ENCODE data around the gene FBXW10B. TPM values are rescaled to one million over a fixed set of nuclear protein-coding genes. Genes with fewer than 3 reads are reported as not detected.
"Not testable (repeated sequence)": the region's sequence is repeated elsewhere in the genome, so short reads cannot be mapped to it uniquely, and the experiment has no call there.

The FBXW10B gene
- total and polyA plus RNA-seq, 5 donors: 0.40 to 1.1 (median 0.60) TPM

GRCh38 chr17:15654401-15654800 is 34.9 kb upstream of the FBXW10B start:
- intact Hi-C loops (cut with DNase I): not testable (repeated sequence)
- WGBS: 54% methylated on average over 3 of the region's 3 CpGs

GRCh38 chr17:15652960-15653359 is 33.5 kb upstream of the FBXW10B start:
- 88% methylated on average over 6 of the region's 6 CpGs for WGBS
- intact Hi-C loops (cut with DNase I): no loop called here

More at GRCh38 chr17:15654401-15654800, 34.9 kb upstream of the FBXW10B start:
- not testable (repeated sequence) for H3K27me3 ChIP-seq (ENCODE audit: control insufficient read depth, insufficient read depth); H3K27ac ChIP-seq (ENCODE audit: low read length); H3K9me3 ChIP-seq (ENCODE audit: control insufficient read depth, low read length); H3K4me1 ChIP-seq (ENCODE audit: control insufficient read depth, insufficient read depth, low read length); H3K4me3 ChIP-seq (ENCODE audit: low read length); DNase-seq; ATAC-seq

GRCh38 chr17:15651583-15652110 is 32.1 kb upstream of the FBXW10B start:
- intact Hi-C loops (cut with DNase I): no loop called here
- ATAC-seq: peak; percentile 97 to 98
- Histone ChIP-seq H3K27ac (ENCODE audit: low read length) (peak overlapping the region; percentile 61), H3K9me3 (ENCODE audit: control insufficient read depth, low read length) (no peaks in the 10 kb centered on the region), H3K4me3 (ENCODE audit: low read length) (peak overlapping the region; percentile 63), H3K4me1 (ENCODE audit: control insufficient read depth, insufficient read depth, low read length) (peaks cover 7% of the 10 kb centered on the region), H3K27me3 (ENCODE audit: control insufficient read depth, insufficient read depth) (no peaks in the 10 kb centered on the region)
- DNase-seq: peak; percentile 97 to 99 (median 99)
- WGBS: 1% methylated on average over 8 of the region's 8 CpGs

More at GRCh38 chr17:15652960-15653359, 33.5 kb upstream of the FBXW10B start:
- no peaks in the 10 kb centered on the region for H3K27me3 ChIP-seq (ENCODE audit: control insufficient read depth, insufficient read depth)
- no peak overlapping the region for H3K4me3 ChIP-seq (ENCODE audit: low read length)
- peaks cover 7% of the 10 kb centered on the region for H3K4me1 ChIP-seq (ENCODE audit: control insufficient read depth, insufficient read depth, low read length)
- no peak overlapping the region for H3K27ac ChIP-seq (ENCODE audit: low read length)
- no peak for ATAC-seq
- no peaks in the 10 kb centered on the region for H3K9me3 ChIP-seq (ENCODE audit: control insufficient read depth, low read length)
- no peak for DNase-seq

DNA sequence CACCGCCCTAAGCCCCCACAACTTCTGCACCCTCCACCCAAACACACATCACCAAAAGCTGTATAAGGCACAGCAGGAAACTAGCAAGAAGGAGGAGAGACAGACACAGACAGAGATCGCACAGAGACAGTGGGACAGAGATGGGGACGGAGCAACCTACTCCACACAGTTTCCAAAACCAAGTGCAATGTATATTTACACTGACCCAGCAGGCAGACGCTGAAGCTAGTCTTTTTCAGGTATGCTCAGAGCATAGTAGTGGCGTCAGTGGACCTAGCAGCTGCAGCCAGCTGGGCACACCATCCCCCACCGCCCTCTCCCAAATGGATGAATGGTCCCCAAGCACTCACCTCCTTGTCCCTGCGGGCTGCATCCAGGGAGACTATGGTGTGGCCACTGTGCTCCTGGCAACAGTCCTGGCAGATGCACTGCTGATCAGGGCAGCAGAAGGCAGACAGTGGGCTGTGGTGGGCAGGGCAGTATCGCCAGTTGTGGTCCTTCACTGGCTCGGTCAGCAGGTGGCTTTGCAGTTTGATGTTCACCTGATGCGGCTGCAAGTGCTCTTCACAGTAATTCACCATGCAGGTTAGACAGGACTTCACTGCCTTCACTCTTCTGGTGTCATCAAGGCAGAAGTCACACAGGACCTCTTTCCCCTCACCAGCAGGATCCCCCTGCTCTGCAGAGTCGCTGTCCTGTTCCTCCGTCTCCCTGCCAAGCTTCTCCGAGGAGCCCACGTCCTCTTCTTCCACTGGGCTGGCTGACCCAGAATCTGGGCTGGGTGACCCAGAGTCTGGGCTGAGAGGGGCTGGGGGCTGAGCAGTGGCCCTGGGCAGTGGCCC is 31.5 kb upstream of the FBXW10B start:
- Histone ChIP-seq H3K4me3 (ENCODE audit: low read length) (peak overlapping the region; percentile 63), H3K27me3 (ENCODE audit: control insufficient read depth, insufficient read depth) (no peaks in the 10 kb centered on the region), H3K4me1 (ENCODE audit: control insufficient read depth, insufficient read depth, low read length) (peaks cover 7% of the 10 kb centered on the region), H3K27ac (ENCODE audit: low read length) (peak overlapping the region; percentile 61), H3K9me3 (ENCODE audit: control insufficient read depth, low read length) (no peaks in the 10 kb centered on the region)
- intact Hi-C loops (cut with DNase I): no loop called here
- WGBS: 19% methylated on average over 14 of the region's 14 CpGs
- peak; percentile 26 to 71 (median 61) for DNase-seq
- peak in 1 of 2 donors; percentile 2 for ATAC-seq

DNA sequence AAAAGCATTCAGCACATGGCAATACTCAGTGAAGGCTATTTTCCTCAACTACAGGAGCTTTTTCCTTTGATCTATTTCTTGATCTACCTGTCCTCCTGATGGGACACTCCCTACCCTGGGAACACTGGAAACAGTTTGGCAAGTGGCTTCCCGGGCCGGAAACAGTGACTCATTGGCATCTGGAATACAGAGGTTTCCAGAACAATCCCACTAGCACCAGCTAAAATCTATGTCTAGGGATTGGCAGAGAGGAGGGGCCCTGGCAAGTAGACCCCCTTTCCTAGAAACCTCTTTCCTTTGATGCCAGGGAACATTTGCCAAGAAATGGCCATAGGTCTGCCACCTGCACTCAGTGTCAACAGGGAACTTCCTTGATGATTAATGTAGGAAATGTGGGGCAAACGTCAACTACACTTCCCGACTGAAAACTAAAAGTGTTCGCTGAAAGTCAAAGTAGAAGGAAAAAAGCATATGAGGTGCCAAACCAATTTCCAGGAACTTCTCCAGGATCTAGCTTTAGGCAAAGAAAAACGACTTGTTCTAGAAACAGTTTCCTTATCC is 30.4 kb upstream of the FBXW10B start:
- DNase-seq (peak in 2 of 3 donors; percentile 50 to 60), ATAC-seq (no peak)
- peaks cover 9% of the 10 kb centered on the region for H3K4me1 ChIP-seq (ENCODE audit: control insufficient read depth, insufficient read depth, low read length)
- H3K9me3 ChIP-seq (ENCODE audit: control insufficient read depth, low read length): no peaks in the 10 kb centered on the region
- 15% methylated on average over 6 of the region's 6 CpGs for WGBS
- H3K4me3 ChIP-seq (ENCODE audit: low read length): peak overlapping the region; percentile 63
- intact Hi-C loops (cut with DNase I): no loop called here
- no peaks in the 10 kb centered on the region for H3K27me3 ChIP-seq (ENCODE audit: control insufficient read depth, insufficient read depth)
- H3K27ac ChIP-seq (ENCODE audit: low read length): peak overlapping the region; percentile 66

DNA sequence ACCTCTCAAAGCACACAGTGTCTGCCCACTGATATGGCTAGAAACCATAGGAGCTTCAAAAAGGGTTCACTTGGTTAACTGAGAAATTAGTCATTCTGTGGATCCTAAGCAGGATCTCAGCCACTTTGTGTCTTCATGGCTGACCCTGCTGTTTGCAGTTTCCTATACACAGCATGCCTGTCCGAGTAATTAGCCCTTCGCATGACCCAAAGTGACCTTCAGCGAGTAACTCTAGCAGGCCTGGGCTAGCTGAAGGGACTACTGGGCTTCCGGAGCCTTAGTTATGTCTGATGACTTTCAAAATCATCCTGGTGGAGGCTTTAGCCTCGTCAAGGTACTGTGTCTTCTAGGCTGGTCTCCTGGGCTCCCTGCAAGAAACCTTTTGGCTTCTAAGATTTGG is 28.9 kb upstream of the FBXW10B start:
- DNase-seq: no peak
- peaks cover 9% of the 10 kb centered on the region for H3K4me1 ChIP-seq (ENCODE audit: control insufficient read depth, insufficient read depth, low read length)
- WGBS: 66% methylated on average over 5 of the region's 5 CpGs

GRCh38 chr17:15645942-15646312 is 26.4 kb upstream of the FBXW10B start:
- peak; percentile 47 to 55 for ATAC-seq
- peak overlapping the region; percentile 44 for H3K27ac ChIP-seq (ENCODE audit: low read length)
- 46% methylated on average over 5 of the region's 5 CpGs for WGBS
- H3K9me3 ChIP-seq (ENCODE audit: control insufficient read depth, low read length); DNase-seq; intact Hi-C loops (cut with DNase I); H3K27me3 ChIP-seq (ENCODE audit: control insufficient read depth, insufficient read depth); H3K4me1 ChIP-seq (ENCODE audit: control insufficient read depth, insufficient read depth, low read length); H3K4me3 ChIP-seq (ENCODE audit: low read length): not testable (repeated sequence)

More for the DNA sequence above, 28.9 kb upstream of the FBXW10B start:
- H3K27me3 ChIP-seq (ENCODE audit: control insufficient read depth, insufficient read depth): no peaks in the 10 kb centered on the region
- no peak overlapping the region for H3K27ac ChIP-seq (ENCODE audit: low read length)
- no peaks in the 10 kb centered on the region for H3K9me3 ChIP-seq (ENCODE audit: control insufficient read depth, low read length)
- ATAC-seq: no peak
- intact Hi-C loops (cut with DNase I): no loop called here
- peak overlapping the region; percentile 26 for H3K4me3 ChIP-seq (ENCODE audit: low read length)

- DNase-seq; intact Hi-C loops (cut with DNase I); H3K9me3 ChIP-seq (ENCODE audit: control insufficient read depth, low read length); H3K4me1 ChIP-seq (ENCODE audit: control insufficient read depth, insufficient read depth, low read length); H3K4me3 ChIP-seq (ENCODE audit: low read length); H3K27me3 ChIP-seq (ENCODE audit: control insufficient read depth, insufficient read depth): not testable (repeated sequence)
- WGBS: 60% methylated on average over 9 of the region's 10 CpGs
- peak overlapping the region; percentile 44 for H3K27ac ChIP-seq (ENCODE audit: low read length)
- ATAC-seq: peak in 1 of 2 donors; percentile 5
These were observed 25.8 kb upstream of the FBXW10B start for GRCh38 chr17:15645099-15645941.

GRCh38 chr17:15642505-15643251 is 23.2 kb upstream of the FBXW10B start:
- DNase-seq; H3K27me3 ChIP-seq (ENCODE audit: control insufficient read depth, insufficient read depth); H3K4me3 ChIP-seq (ENCODE audit: low read length); H3K27ac ChIP-seq (ENCODE audit: low read length); intact Hi-C loops (cut with DNase I); H3K9me3 ChIP-seq (ENCODE audit: control insufficient read depth, low read length); H3K4me1 ChIP-seq (ENCODE audit: control insufficient read depth, insufficient read depth, low read length): not testable (repeated sequence)
- WGBS: 88% methylated on average over 2 of the region's 12 CpGs
- peak; percentile 66 to 67 for ATAC-seq

GRCh38 chr17:15642014-15642413 is 22.5 kb upstream of the FBXW10B start:
- WGBS: 96% methylated on average over 4 of the region's 4 CpGs
- not testable (repeated sequence) for H3K9me3 ChIP-seq (ENCODE audit: control insufficient read depth, low read length)

More at GRCh38 chr17:15642014-15642413, 22.5 kb upstream of the FBXW10B start:
- DNase-seq; intact Hi-C loops (cut with DNase I); H3K4me1 ChIP-seq (ENCODE audit: control insufficient read depth, insufficient read depth, low read length); ATAC-seq; H3K27ac ChIP-seq (ENCODE audit: low read length); H3K27me3 ChIP-seq (ENCODE audit: control insufficient read depth, insufficient read depth); H3K4me3 ChIP-seq (ENCODE audit: low read length): not testable (repeated sequence)
